Occipital lobe (tissue), 2 donors: ENCODE data around the gene CHURC1. TPM values are rescaled to one million over a fixed set of nuclear protein-coding genes. Genes with fewer than 3 reads are reported as not detected.

Source experiments
- small RNA-seq: library from RNA; depleted of rRNA; stranded (forward); fragments of <200 nt; gene quantifications from one replicate; pipeline ENCODE3, GENCODE V24; 2014
- total RNA-seq: library from RNA; depleted of rRNA; stranded (reverse); fragments of >200 nt; gene quantifications from one replicate; pipeline ENCODE4 v1.2.3, GENCODE V29; 2014

Gene CHURC1
- total RNA-seq, 1 donor from 2014 or later: 32.0 TPM

Small RNAs within 50 kb of the gene (small RNA-seq; reads per million reads assigned to genes)
- not detected for gene RPPH1-2P

Other genes starting within 250 kb of the CHURC1 start
- gene PLEKHG3, start 210.0 kb upstream of the CHURC1 start, total RNA-seq: 6.2 TPM
- 18.2 TPM for gene SPTB, start 34.5 kb upstream of the CHURC1 start, total RNA-seq
- gene GPX2, start 28.3 kb downstream of the CHURC1 start, total RNA-seq: not detected
- gene RAB15, start 57.9 kb downstream of the CHURC1 start, total RNA-seq: 28.9 TPM
- gene FNTB, start 72.4 kb downstream of the CHURC1 start, total RNA-seq: 6.2 TPM
- 55.4 TPM for gene MAX, start 188.1 kb downstream of the CHURC1 start, total RNA-seq